HG03139 (cell line): ENCODE data around the gene MELK.
"Not testable (repeated sequence)": the region's sequence is repeated elsewhere in the genome, so short reads cannot be mapped to it uniquely, and the experiment has no call there.

Experiments used
- ATAC-seq: cut with Tn5 transposase; IDR thresholded peaks from one replicate; pipeline ENCODE4 v1.9.1; 2021; ENCODE audit not compliant: unreplicated experiment

MELK gene

GRCh38 chr9:36572515-36573418 lies at the start of gene MELK:
Gene MELK, plus strand, starts transcription at chr9:36572895. Its CDS starts 8,787 bp downstream, at chr9:36581682.
- ATAC-seq: peak; percentile 75

- no peak for ATAC-seq
These were observed 42.5 kb upstream of the MELK start for GRCh38 chr9:36530224-36530623.

GRCh38 chr9:36532353-36532752 lies 40.3 kb upstream of the MELK start:
- no peak for ATAC-seq

- ATAC-seq: not testable (repeated sequence)
These were observed 39.0 kb upstream of the MELK start for GRCh38 chr9:36533726-36534125.

GRCh38 chr9:36535107-36535506 lies 37.6 kb upstream of the MELK start:
- no peak for ATAC-seq

GRCh38 chr9:36537861-36538260 lies 34.8 kb upstream of the MELK start:
- ATAC-seq: no peak

GRCh38 chr9:36542355-36542754 lies 30.3 kb upstream of the MELK start:
- no peak for ATAC-seq

- no peak for ATAC-seq
These were observed 28.8 kb upstream of the MELK start for GRCh38 chr9:36543916-36544315.

- no peak for ATAC-seq
These were observed 25.1 kb upstream of the MELK start for GRCh38 chr9:36547598-36547997.

GRCh38 chr9:36548454-36548853 lies 24.2 kb upstream of the MELK start:
- ATAC-seq: no peak

- no peak for ATAC-seq
These were observed 22.6 kb upstream of the MELK start for GRCh38 chr9:36550135-36550534.

GRCh38 chr9:36550631-36551098 lies 22.0 kb upstream of the MELK start:
- not testable (repeated sequence) for ATAC-seq

- ATAC-seq: no peak
These were observed 21.6 kb upstream of the MELK start for GRCh38 chr9:36551129-36551528.

- no peak for ATAC-seq
These were observed 20.8 kb upstream of the MELK start for GRCh38 chr9:36551910-36552309.

- ATAC-seq: no peak
These were observed 13.5 kb upstream of the MELK start for GRCh38 chr9:36559036-36559695.

- no peak for ATAC-seq
These were observed 11.9 kb upstream of the MELK start for GRCh38 chr9:36560771-36561170.

GRCh38 chr9:36562801-36563200 lies 9.9 kb upstream of the MELK start:
- ATAC-seq: not testable (repeated sequence)

- ATAC-seq: no peak
These were observed 5.9 kb upstream of the MELK start for GRCh38 chr9:36566813-36567221.

GRCh38 chr9:36568681-36569080 lies 4.0 kb upstream of the MELK start:
- ATAC-seq: not testable (repeated sequence)

- no peak for ATAC-seq
These were observed 1.4 kb upstream of the MELK start for GRCh38 chr9:36571333-36571732.

- not testable (repeated sequence) for ATAC-seq
These were observed 1.4 kb downstream of the MELK start for GRCh38 chr9:36574045-36574444.

GRCh38 chr9:36575411-36575882 lies 2.8 kb downstream of the MELK start:
- no peak for ATAC-seq
